GM19324 (cell line): ENCODE results near the gene NNT.

Source experiments
- ATAC-seq: cut with Tn5 transposase; IDR thresholded peaks from one replicate; pipeline ENCODE4 v1.9.1; 2021; ENCODE audit warnings: mild to moderate bottlenecking, moderate library complexity; ENCODE audit not compliant: unreplicated experiment, low FRiP score

The NNT gene

GRCh38 chr5:43620944-43621505 is 18.0 kb downstream of the NNT start:
- no peak for ATAC-seq

GRCh38 chr5:43622074-43622473 is 19.1 kb downstream of the NNT start:
- ATAC-seq: no peak

GRCh38 chr5:43623048-43623680 is 20.2 kb downstream of the NNT start:
- ATAC-seq: no peak

GRCh38 chr5:43627028-43627427 is 24.0 kb downstream of the NNT start:
- ATAC-seq: no peak

- ATAC-seq: peak; percentile 77
Observed at GRCh38 chr5:43631182-43631910, 28.4 kb downstream of the NNT start.

GRCh38 chr5:43634621-43635020 is 31.6 kb downstream of the NNT start:
- no peak for ATAC-seq

- no peak for ATAC-seq
Observed at GRCh38 chr5:43635374-43635773, 32.4 kb downstream of the NNT start.

GRCh38 chr5:43636076-43636475 is 33.1 kb downstream of the NNT start:
- no peak for ATAC-seq

GRCh38 chr5:43637416-43637815 is 34.4 kb downstream of the NNT start:
- no peak for ATAC-seq

GRCh38 chr5:43638107-43638506 is 35.1 kb downstream of the NNT start:
- ATAC-seq: no peak

- ATAC-seq: no peak
Observed at GRCh38 chr5:43638546-43638945, 35.6 kb downstream of the NNT start.

GRCh38 chr5:43639566-43639965 is 36.6 kb downstream of the NNT start:
- ATAC-seq: no peak

- no peak for ATAC-seq
Observed at GRCh38 chr5:43642428-43642827, 39.4 kb downstream of the NNT start.

- ATAC-seq: no peak
Observed at GRCh38 chr5:43643327-43643726, 40.3 kb downstream of the NNT start.

GRCh38 chr5:43643750-43644149 is 40.8 kb downstream of the NNT start:
- ATAC-seq: no peak

GRCh38 chr5:43646992-43647391 is 44.0 kb downstream of the NNT start:
- ATAC-seq: no peak

- no peak for ATAC-seq
Observed at GRCh38 chr5:43647789-43648188, 44.8 kb downstream of the NNT start.

- no peak for ATAC-seq
Observed at GRCh38 chr5:43648499-43649124, 45.6 kb downstream of the NNT start.

- no peak for ATAC-seq
Observed at GRCh38 chr5:43649256-43649655, 46.3 kb downstream of the NNT start.

GRCh38 chr5:43652537-43653302 is 49.7 kb downstream of the NNT start:
- ATAC-seq: no peak

GRCh38 chr5:43658509-43658908 is 55.5 kb downstream of the NNT start:
- no peak for ATAC-seq
